HCT116 (cell line): ENCODE data around the gene BATF3. TPM values are rescaled to one million over a fixed set of nuclear protein-coding genes. Genes with fewer than 3 reads are reported as not detected.

Experiments used
- ATAC-seq: fragments of 200-7000 bp; cut with Tn5 transposase; 2 replicates; pipeline ENCODE4 v1.9.1; 2020; ENCODE audit warnings: mild to moderate bottlenecking, moderate library complexity
- BruUV-seq: library from RNA; stranded (reverse); fragments of 400-500 nt; replicated peaks from 2 replicates; lab custom pipeline; 2021; lab: Mats Ljungman, UMichigan
- CTCF ChIA-PET: fragments of 300-600 bp; sonication (Branson Sonifier 250); formaldehyde crosslinking; loops from one replicate; lab custom pipeline; 2021; ENCODE audit warnings: antibody characterized with exemption; lab: Charles Lee
- POLR2A ChIA-PET: fragments of 300-600, 350-600 bp; sonication (Branson Sonifier 250); formaldehyde crosslinking; loops from one replicate; lab custom pipeline; 2021; ENCODE audit warnings: antibody characterized with exemption; lab: Charles Lee
- RAD21 ChIA-PET, 2 experiments: fragments of 300-600 bp; sonication (Branson Sonifier 250); formaldehyde crosslinking; loops; one replicate each; lab custom pipeline; 2023; ENCODE audit warnings: low total read pairs in 2 of 2; ENCODE audit not compliant: uncharacterized antibody in 2 of 2, unreplicated experiment in 2 of 2, low non-redundant PET in 1 of 2; lab: Charles Lee
- DNase-seq: peaks from one replicate; pipeline ENCODE4 v3.0.0-alpha.2; 2010; ENCODE audit warnings: low read depth, low spot score
- H2AFZ ChIP-seq: fragments of 200-600 bp; shearing (Covaris generic), sonication (generic); 2 replicates; pipeline ENCODE4 v1.6.1; 2017; ENCODE audit warnings: low read depth, mixed run types, mixed read lengths, antibody characterized with exemption, low read length; ENCODE audit not compliant: poor library complexity, severe bottlenecking
- H3K27ac ChIP-seq: 2 replicates; pipeline ENCODE4 v1.5.1; 2012; ENCODE audit warnings: low read depth, low read length
- H3K27me3 ChIP-seq: fragments of 200-600 bp; sonication (generic); 2 replicates; pipeline ENCODE4 v1.6.1; 2016; ENCODE audit warnings: mixed run types, low read length, mixed read lengths; ENCODE audit not compliant: insufficient read depth
- H3K36me3 ChIP-seq, 2 experiments: fragments of 200-500 bp in 1 of 2; fragments of 200-600 bp in 1 of 2; sonication (Bioruptor generic) in 1 of 2; sonication (generic) in 1 of 2; 2 replicates each; pipeline versions ENCODE4 v1.5.1 to v1.6.1; 2014 to 2016; ENCODE audit warnings: low read length in 2 of 2, inconsistent platforms in 1 of 2, mixed read lengths in 1 of 2, mixed run types in 1 of 2; ENCODE audit not compliant: insufficient read depth in 2 of 2, control insufficient read depth in 1 of 2
- H3K4me1 ChIP-seq, 2 experiments: fragments of 200-600 bp in 1 of 2; sonication (generic) in 1 of 2; 2 replicates each; pipeline versions ENCODE4 v1.5.1 to v1.6.1; 2012 to 2017; ENCODE audit warnings: low read length in 2 of 2, inconsistent platforms in 1 of 2, mild to moderate bottlenecking in 1 of 2, mixed read lengths in 1 of 2, mixed run types in 1 of 2, moderate library complexity in 1 of 2; ENCODE audit not compliant: insufficient read depth in 2 of 2, control insufficient read depth in 1 of 2
- H3K4me2 ChIP-seq: fragments of 200-600 bp; sonication (generic); 2 replicates; pipeline ENCODE4 v1.6.1; 2017; ENCODE audit warnings: mixed run types, low read length, mixed read lengths
- H3K4me3 ChIP-seq, 2 experiments: fragments of 200-600 bp in 1 of 2; sonication (generic) in 1 of 2; replicated peaks in 1 of 2; 2 replicates each; pipeline ENCODE4 v1.5.1; 2011 to 2016; ENCODE audit warnings: low read length in 2 of 2, control low read depth in 1 of 2, low read depth in 1 of 2, mild to moderate bottlenecking in 1 of 2, mixed read lengths in 1 of 2, mixed run types in 1 of 2
- H3K79me2 ChIP-seq: fragments of 200-600 bp; sonication (generic); 2 replicates; pipeline ENCODE4 v1.6.1; 2017; ENCODE audit warnings: mild to moderate bottlenecking, mixed run types, low read length, moderate library complexity, mixed read lengths; ENCODE audit not compliant: insufficient read depth
- H3K9ac ChIP-seq: fragments of 200-600 bp; sonication (generic); 2 replicates; pipeline ENCODE4 v1.6.1; 2016; ENCODE audit warnings: low read length, mixed read lengths
- H3K9me2 ChIP-seq: fragments of 200-600 bp; sonication (generic), shearing (Covaris generic); 2 replicates; pipeline ENCODE4 v1.6.1; 2017; ENCODE audit warnings: mixed run types, mild to moderate bottlenecking, moderate library complexity; ENCODE audit not compliant: insufficient read depth
- H3K9me3 ChIP-seq, 2 experiments: fragments of 200-500 bp in 1 of 2; fragments of 200-600 bp in 1 of 2; sonication (Bioruptor generic) in 1 of 2; sonication (generic) in 1 of 2; 2 replicates each; pipeline ENCODE4 v1.6.1; 2014 to 2017; ENCODE audit warnings: low read length in 2 of 2, mixed read lengths in 2 of 2, inconsistent platforms in 1 of 2, low read depth in 1 of 2, mild to moderate bottlenecking in 1 of 2, mixed run types in 1 of 2, moderate library complexity in 1 of 2; ENCODE audit not compliant: control insufficient read depth in 1 of 2, insufficient read depth in 1 of 2
- H4K20me1 ChIP-seq: fragments of 200-600 bp; sonication (generic), shearing (Covaris generic); 2 replicates; pipeline ENCODE4 v1.6.1; 2017; ENCODE audit warnings: mixed run types, mild to moderate bottlenecking, moderate library complexity; ENCODE audit not compliant: insufficient read depth
- ATF3 ChIP-seq: IDR thresholded peaks from 2 replicates; pipeline ENCODE4 v1.6.1; 2012
- CEBPB ChIP-seq: IDR thresholded peaks from 2 replicates; pipeline ENCODE4 v1.6.1; 2012; ENCODE audit warnings: low read depth
- EGR1 ChIP-seq: IDR thresholded peaks from 2 replicates; pipeline ENCODE4 v1.6.1; 2012; ENCODE audit warnings: low read depth
- ELF1 ChIP-seq: IDR thresholded peaks from 2 replicates; pipeline ENCODE4 v1.6.1; 2012; ENCODE audit warnings: low read depth, borderline replicate concordance
- JUND ChIP-seq: IDR thresholded peaks from 2 replicates; pipeline ENCODE4 v1.6.1; 2012
- MAX ChIP-seq: IDR thresholded peaks from 2 replicates; pipeline ENCODE4 v1.6.1; 2012
- POLR2A ChIP-seq: IDR thresholded peaks from 2 replicates; pipeline ENCODE4 v1.7.0; 2011; ENCODE audit warnings: borderline replicate concordance; ENCODE audit not compliant: insufficient read depth, insufficient read length; ENCODE audit errors: extremely low read depth
- POLR2AphosphoS5 ChIP-seq: IDR thresholded peaks from 2 replicates; pipeline ENCODE4 v1.6.1; 2011; ENCODE audit warnings: mild to moderate bottlenecking, low read depth, low read length, moderate library complexity
- RAD21 ChIP-seq: IDR thresholded peaks from 2 replicates; pipeline ENCODE4 v1.6.1; 2012; ENCODE audit warnings: low read depth, mild to moderate bottlenecking
- SIN3A ChIP-seq: IDR thresholded peaks from 2 replicates; pipeline ENCODE4 v1.6.1; 2012; ENCODE audit warnings: low read depth
- SP1 ChIP-seq: IDR thresholded peaks from 2 replicates; pipeline ENCODE4 v1.6.1; 2012; ENCODE audit warnings: low read depth
- SRF ChIP-seq: IDR thresholded peaks from 2 replicates; pipeline ENCODE4 v1.6.1; 2012; ENCODE audit warnings: low read depth
- TCF7L2 ChIP-seq: IDR thresholded peaks from 2 replicates; pipeline ENCODE4 v1.7.0; 2011; ENCODE audit warnings: borderline replicate concordance, inconsistent platforms; ENCODE audit not compliant: insufficient read depth, insufficient read length; ENCODE audit errors: extremely low read depth
- YY1 ChIP-seq: IDR thresholded peaks from 2 replicates; pipeline ENCODE4 v1.6.1; 2011; ENCODE audit warnings: low read length, low read depth, moderate library complexity, mild to moderate bottlenecking; ENCODE audit not compliant: insufficient replicate concordance; ENCODE audit errors: extremely low read depth
- ZBTB33 ChIP-seq: IDR thresholded peaks from 2 replicates; pipeline ENCODE4 v1.6.1; 2011; ENCODE audit warnings: mild to moderate bottlenecking, low read length, moderate library complexity; ENCODE audit not compliant: insufficient replicate concordance; ENCODE audit errors: extremely low read depth
- ZFX ChIP-seq: fragments of 450-650 bp; IDR thresholded peaks from 2 replicates; pipeline ENCODE4 v1.6.1; 2017
- ZNF274 ChIP-seq: fragments of 200-500 bp; sonication (Bioruptor generic); IDR thresholded peaks from 2 replicates; pipeline ENCODE4 v1.6.1; 2014; ENCODE audit warnings: mild to moderate bottlenecking, low read depth, low read length, inconsistent platforms
- intact Hi-C: fragments of 100-400 bp; cut with micrococcal nuclease; formaldehyde crosslinking; loops from 2 replicates; pipeline ENCODE4 v1.10.0; 2022
- total RNA-seq: library from RNA; stranded (reverse); gene quantifications from one replicate; pipeline ENCODE4 v1.2.1, GENCODE V29; 2021; ENCODE audit not compliant: unreplicated experiment

BATF3 gene
- total RNA-seq, 1 experiment from 2014 or later, result 4.8 TPM

- H3K79me2 ChIP-seq, result no peaks in the 10 kb centered on the region
- intact Hi-C loops, result no loop called here
- no peaks in the 10 kb centered on the region; a peak in 1 of 4 replicates for H3K4me1 ChIP-seq
- H3K9ac ChIP-seq, result no peak overlapping the region
- POLR2A ChIA-PET, result interaction anchor here (0.9 kb wide), 1 partner anchor 77 kb away, joined by 4 read pairs; the partner anchor contains the start of gene ATF3
- no peak for ATAC-seq
- no peaks in the 10 kb centered on the region for H3K9me3 ChIP-seq
- no TSS peak for BruUV-seq
- no peak overlapping the region for H3K4me3 ChIP-seq
- no peak overlapping the region for H3K27ac ChIP-seq
- no peaks in the 10 kb centered on the region for H3K36me3 ChIP-seq
- CTCF ChIA-PET, result no interaction called here
- no peak for TF ChIP-seq SIN3A
- TF ChIP-seq SP1, result no peak
- TF ChIP-seq ZNF274, result no peak
- TF ChIP-seq ZFX, result no peak
- TF ChIP-seq JUND, result no peak
- TF ChIP-seq POLR2AphosphoS5, result no peak
- no peak for TF ChIP-seq YY1
- TF ChIP-seq POLR2A, result no peak
- TF ChIP-seq EGR1, result no peak
- no peak for TF ChIP-seq TCF7L2
- H3K9me2 ChIP-seq, result no peaks in the 10 kb centered on the region
- RAD21 ChIA-PET, result no interaction called here
- no peak for DNase-seq
- H2AFZ ChIP-seq, result no peak overlapping the region
- no peaks in the 10 kb centered on the region for H4K20me1 ChIP-seq
- no peaks in the 10 kb centered on the region for H3K27me3 ChIP-seq
- H3K4me2 ChIP-seq, result no peak overlapping the region
Observed at GRCh38 chr1:212684521-212685090, 15.0 kb downstream of the BATF3 start.

- Histone ChIP-seq H3K36me3 (no peaks in the 10 kb centered on the region), H3K4me2 (no peak overlapping the region), H3K4me3 (no peak overlapping the region), H4K20me1 (no peaks in the 10 kb centered on the region), H3K9ac (no peak overlapping the region), H3K9me2 (no peaks in the 10 kb centered on the region), H2AFZ (no peak overlapping the region), H3K27me3 (no peaks in the 10 kb centered on the region), H3K4me1 (no peaks in the 10 kb centered on the region; a peak in 1 of 4 replicates), H3K27ac (no peak overlapping the region), H3K9me3 (no peaks in the 10 kb centered on the region), H3K79me2 (no peaks in the 10 kb centered on the region)
- DNase-seq (no peak), ATAC-seq (no peak)
- ChIA-PET CTCF (no interaction called here), POLR2A (interaction anchor here (0.9 kb wide), 1 partner anchor 76 kb away, joined by 4 read pairs; the partner anchor contains the start of gene ATF3), RAD21 (no interaction called here)
- intact Hi-C loops, result no loop called here
- no TSS peak for BruUV-seq
- TF ChIP-seq EGR1, result no peak
- TF ChIP-seq ELF1, result no peak
- no peak for TF ChIP-seq CEBPB
- no peak for TF ChIP-seq SIN3A
- TF ChIP-seq ZNF274, result no peak
- no peak for TF ChIP-seq ZFX
- no peak for TF ChIP-seq RAD21
- TF ChIP-seq YY1, result no peak
- no peak for TF ChIP-seq POLR2AphosphoS5
- no peak for TF ChIP-seq SRF
- TF ChIP-seq ATF3, result no peak
- no peak for TF ChIP-seq MAX
- TF ChIP-seq ZBTB33, result no peak
Observed at GRCh38 chr1:212684076-212684475, 15.6 kb downstream of the BATF3 start.
